HepG2 (cell line): ENCODE data around the gene UBASH3A. TPM values are rescaled to one million over a fixed set of nuclear protein-coding genes. Genes with fewer than 3 reads are reported as not detected.
A peak's percentile ranks its signal among the peaks of the same experiment; 100 is the strongest.

ENCODE experiments used
- ARID2 ChIP-seq: sonication (generic); formaldehyde crosslinking; IDR thresholded peaks from 2 replicates; pipeline ENCODE4 v1.8.1; 2022; ENCODE audit warnings: mild to moderate bottlenecking, missing genetic modification reagents, borderline replicate concordance
- CHCHD3 ChIP-seq: sonication (generic); formaldehyde crosslinking; IDR thresholded peaks from 2 replicates; pipeline ENCODE4 v1.8.0; 2022; ENCODE audit warnings: mild to moderate bottlenecking, missing genetic modification reagents, moderate library complexity
- FOSL2 ChIP-seq: sonication (generic); formaldehyde crosslinking; IDR thresholded peaks from 2 replicates; pipeline ENCODE4 v1.4.0; 2020; ENCODE audit warnings: missing genetic modification reagents
- FOXJ3 ChIP-seq: sonication (generic); formaldehyde crosslinking; IDR thresholded peaks from 2 replicates; pipeline ENCODE4 v1.4.0; 2020; ENCODE audit warnings: missing genetic modification reagents, mild to moderate bottlenecking, borderline replicate concordance
- GATAD2A ChIP-seq: IDR thresholded peaks from 2 replicates; pipeline ENCODE4 v1.6.1; 2016
- NR2F2 ChIP-seq: IDR thresholded peaks from 2 replicates; pipeline ENCODE4 v1.6.1; 2012; ENCODE audit warnings: low read depth, inconsistent platforms, borderline replicate concordance
- PATZ1 ChIP-seq: sonication (generic); formaldehyde crosslinking; IDR thresholded peaks from 2 replicates; pipeline ENCODE4 v1.4.0; 2020; ENCODE audit warnings: missing genetic modification reagents
- POGZ ChIP-seq: sonication (generic); formaldehyde crosslinking; IDR thresholded peaks from 2 replicates; pipeline ENCODE4 v1.4.0; 2020; ENCODE audit warnings: mild to moderate bottlenecking, missing genetic modification reagents
- TFAP4 ChIP-seq: sonication (generic); IDR thresholded peaks from 2 replicates; pipeline ENCODE4 v1.6.1; 2016; ENCODE audit warnings: low read depth, borderline replicate concordance
- TOPORS ChIP-seq: sonication (generic); formaldehyde crosslinking; IDR thresholded peaks from 2 replicates; pipeline ENCODE4 v1.8.0; 2023; ENCODE audit warnings: mild to moderate bottlenecking, missing genetic modification reagents
- ZBTB4 ChIP-seq: sonication (generic); formaldehyde crosslinking; IDR thresholded peaks from 2 replicates; pipeline ENCODE4 v1.4.0; 2020; ENCODE audit warnings: missing genetic modification reagents, mild to moderate bottlenecking, borderline replicate concordance
- ZNF33A ChIP-seq: sonication (generic); formaldehyde crosslinking; IDR thresholded peaks from 2 replicates; pipeline ENCODE4 v1.5.1; 2020; ENCODE audit warnings: missing genetic modification reagents, mild to moderate bottlenecking, moderate library complexity, borderline replicate concordance
- ZNF343 ChIP-seq: sonication (generic); formaldehyde crosslinking; IDR thresholded peaks from 2 replicates; pipeline ENCODE4 v1.4.0; 2020; ENCODE audit warnings: mild to moderate bottlenecking, missing genetic modification reagents
- ZNF503 ChIP-seq: sonication (generic); formaldehyde crosslinking; IDR thresholded peaks from 2 replicates; pipeline ENCODE4 v1.4.0; 2020; ENCODE audit warnings: missing genetic modification reagents
- ZNF576 ChIP-seq: sonication (generic); formaldehyde crosslinking; IDR thresholded peaks from 2 replicates; pipeline ENCODE4 v1.4.0; 2020; ENCODE audit warnings: mild to moderate bottlenecking, missing genetic modification reagents
- ZNF784 ChIP-seq: sonication (generic); formaldehyde crosslinking; IDR thresholded peaks from 2 replicates; pipeline ENCODE4 v1.5.1; 2020; ENCODE audit warnings: missing genetic modification reagents, mild to moderate bottlenecking, borderline replicate concordance
- ZSCAN31 ChIP-seq: sonication (generic); formaldehyde crosslinking; IDR thresholded peaks from 2 replicates; pipeline ENCODE4 v1.5.0; 2020; ENCODE audit warnings: low read depth, mild to moderate bottlenecking, missing genetic modification reagents
- polyA plus RNA-seq, 8 experiments: library from polyadenylated mRNA; depleted of rRNA in 3 of 8; stranded (reverse) in 7 of 8; unstranded in 1 of 8; fragments of >200 nt; fragmentation: Illumina TruSeq in 4 of 8; extraction: Trizol in 4 of 8; gene quantifications; 2 replicates each; pipeline versions ENCODE4 v1.2.1 to v1.2.3, GENCODE V29; 2011 to 2016; ENCODE audit warnings: low read depth in 4 of 8, missing spikeins in 1 of 8, mixed read lengths in 1 of 8; ENCODE audit not compliant: insufficient read depth in 1 of 8
- total RNA-seq, 5 experiments: library from RNA; depleted of rRNA; stranded (reverse); fragments of >200 nt; fragmentation: Illumina TruSeq; extraction: Trizol; gene quantifications; 2 replicates each; pipeline ENCODE4 v1.2.3, GENCODE V29; 2016; ENCODE audit warnings: low read depth in 1 of 5

Gene UBASH3A
- total and polyA plus RNA-seq, 2 of the 13 experiments (the other 11 are each of a cell fraction or from before 2014, with no cell fraction given): not detected

GRCh38 chr21:42496120-42496838 lies 92.6 kb downstream of the UBASH3A start, which contains the start of gene RSPH1 (continued):
- TF ChIP-seq PATZ1 (peak; percentile 37; the same call in 1 of the 2 replicates), FOXJ3 (CRISPR knock-in tag) (no peak), POGZ (CRISPR knock-in tag) (peak; percentile 80), ZNF503 (CRISPR knock-in tag) (no peak), ARID2 (CRISPR knock-in tag) (no peak), FOSL2 (CRISPR knock-in tag) (0 out of 2 replicates have a peak, but pooled peaks have one; percentile 14), TOPORS (no peak), GATAD2A (CRISPR knock-in tag) (peak; percentile 12; the same call in 1 of the 2 replicates), ZNF343 (no peak), ZNF33A (CRISPR knock-in tag) (no peak), TFAP4 (no peak), ZNF576 (CRISPR knock-in tag) (no peak), ZNF784 (CRISPR knock-in tag) (no peak), ZSCAN31 (0 out of 2 replicates have a peak, but pooled peaks have one; percentile 40), ZBTB4 (no peak), CHCHD3 (CRISPR knock-in tag) (no peak), NR2F2 (no peak)
